OCI-LY7 (cell line): ENCODE results near the gene NAA15.

Source experiments
- CTCF ChIP-seq: fragments of 200-600 bp; sonication (generic); conservative IDR thresholded peaks from 2 replicates; pipeline ENCODE4 v1.5.1; 2014; ENCODE audit warnings: mild to moderate bottlenecking, antibody characterized with exemption, low read length, moderate library complexity, mixed read lengths
- EZH2phosphoT487 ChIP-seq: fragments of 200-600 bp; sonication (generic); IDR thresholded peaks from 2 replicates; pipeline ENCODE4 v1.6.1; 2018; ENCODE audit warnings: low read depth, borderline replicate concordance, mild to moderate bottlenecking, mixed run types, antibody characterized with exemption, low read length, moderate library complexity, mixed read lengths

GRCh38 chr4:139273835-139274234 is 27.5 kb upstream of the NAA15 start:
- no peak for TF ChIP-seq CTCF
- TF ChIP-seq EZH2phosphoT487, result no peak
